ENCODE results near the gene VMO1. TPM values are rescaled to one million over a fixed set of nuclear protein-coding genes. Genes with fewer than 3 reads are reported as not detected.
"Not testable (repeated sequence)": the region's sequence is repeated elsewhere in the genome, so short reads cannot be mapped to it uniquely, and the experiment has no call there.

VMO1 gene, protein sequence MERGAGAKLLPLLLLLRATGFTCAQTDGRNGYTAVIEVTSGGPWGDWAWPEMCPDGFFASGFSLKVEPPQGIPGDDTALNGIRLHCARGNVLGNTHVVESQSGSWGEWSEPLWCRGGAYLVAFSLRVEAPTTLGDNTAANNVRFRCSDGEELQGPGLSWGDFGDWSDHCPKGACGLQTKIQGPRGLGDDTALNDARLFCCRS
- total RNA-seq: 1 to 10 TPM in 1 of 2 donors, not detected in 1; 3.9 TPM

DNA sequence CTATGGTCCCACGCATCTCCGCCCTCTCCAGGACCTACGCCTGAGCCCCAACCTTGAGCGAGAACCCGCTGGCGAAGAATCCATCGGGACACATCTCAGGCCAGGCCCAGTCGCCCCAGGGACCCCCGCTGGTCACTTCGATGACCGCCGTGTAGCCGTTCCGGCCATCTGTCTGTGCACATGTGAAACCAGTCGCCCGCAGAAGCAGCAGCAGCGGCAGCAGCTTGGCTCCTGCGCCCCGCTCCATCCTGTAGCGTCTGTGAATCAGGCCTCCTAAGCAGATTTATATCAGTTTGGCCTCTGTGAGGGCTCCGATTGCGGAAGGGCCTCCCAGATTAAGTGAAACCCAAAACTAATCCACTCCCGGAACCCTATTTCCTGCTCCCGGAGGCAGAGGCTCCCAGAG, at the start of gene VMO1:
VMO1 (minus strand) TSS at position 259 of the 406 bp plus-strand sequence; CDS start at position 247, 12 bp downstream.
- Histone ChIP-seq H3K4me3 (peak within 1 kb of the TSS; percentile 4 to 36), H3K27me3 (no peaks in the 10 kb centered on the region), H3K27ac (no peak within 1 kb of the TSS), H3K4me1 (peaks cover 0 to 44% of the 10 kb centered on the region in 2 donors), H3K36me3 (no peaks in the 10 kb centered on the region), H3K9me3 (no peaks in the 10 kb centered on the region)
- DNase-seq (ENCODE audit: low spot score): no peak
- TF ChIP-seq, protein P1, sequence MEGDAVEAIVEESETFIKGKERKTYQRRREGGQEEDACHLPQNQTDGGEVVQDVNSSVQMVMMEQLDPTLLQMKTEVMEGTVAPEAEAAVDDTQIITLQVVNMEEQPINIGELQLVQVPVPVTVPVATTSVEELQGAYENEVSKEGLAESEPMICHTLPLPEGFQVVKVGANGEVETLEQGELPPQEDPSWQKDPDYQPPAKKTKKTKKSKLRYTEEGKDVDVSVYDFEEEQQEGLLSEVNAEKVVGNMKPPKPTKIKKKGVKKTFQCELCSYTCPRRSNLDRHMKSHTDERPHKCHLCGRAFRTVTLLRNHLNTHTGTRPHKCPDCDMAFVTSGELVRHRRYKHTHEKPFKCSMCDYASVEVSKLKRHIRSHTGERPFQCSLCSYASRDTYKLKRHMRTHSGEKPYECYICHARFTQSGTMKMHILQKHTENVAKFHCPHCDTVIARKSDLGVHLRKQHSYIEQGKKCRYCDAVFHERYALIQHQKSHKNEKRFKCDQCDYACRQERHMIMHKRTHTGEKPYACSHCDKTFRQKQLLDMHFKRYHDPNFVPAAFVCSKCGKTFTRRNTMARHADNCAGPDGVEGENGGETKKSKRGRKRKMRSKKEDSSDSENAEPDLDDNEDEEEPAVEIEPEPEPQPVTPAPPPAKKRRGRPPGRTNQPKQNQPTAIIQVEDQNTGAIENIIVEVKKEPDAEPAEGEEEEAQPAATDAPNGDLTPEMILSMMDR (IDR thresholded peaks at IDR 0.05): no peak

DNA sequence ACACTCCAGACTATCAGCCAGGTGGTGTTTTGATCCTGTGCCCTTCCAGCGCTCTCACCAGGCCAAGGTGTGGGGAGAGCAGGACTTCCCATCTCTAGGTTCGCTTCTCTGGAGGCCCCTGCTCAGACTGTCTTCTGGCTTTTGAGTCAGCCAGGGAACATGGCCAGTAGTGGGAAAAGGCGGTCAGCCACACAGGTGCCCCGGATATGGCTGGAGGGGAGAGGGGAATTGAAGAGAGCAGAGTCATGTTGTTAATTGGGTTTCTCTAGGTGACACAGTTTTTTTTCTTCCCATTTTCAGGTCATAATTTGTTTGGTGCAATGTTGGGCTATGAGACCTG, 48.5 kb upstream of the VMO1 start:
- H3K36me3 ChIP-seq: no peaks in the 10 kb centered on the region
- H3K4me3 ChIP-seq: peak overlapping the region in 1 of 2 donors; percentile 99
- TF ChIP-seq, protein P1 (IDR thresholded peaks at IDR 0.05): no peak
- no peaks in the 10 kb centered on the region for H3K9me3 ChIP-seq
- H3K27me3 ChIP-seq: no peaks in the 10 kb centered on the region
- peaks cover 0 to 52% of the 10 kb centered on the region in 2 donors for H3K4me1 ChIP-seq
- peak overlapping the region; percentile 88 to 94 for H3K27ac ChIP-seq
- DNase-seq (ENCODE audit: low spot score): no peak

DNA sequence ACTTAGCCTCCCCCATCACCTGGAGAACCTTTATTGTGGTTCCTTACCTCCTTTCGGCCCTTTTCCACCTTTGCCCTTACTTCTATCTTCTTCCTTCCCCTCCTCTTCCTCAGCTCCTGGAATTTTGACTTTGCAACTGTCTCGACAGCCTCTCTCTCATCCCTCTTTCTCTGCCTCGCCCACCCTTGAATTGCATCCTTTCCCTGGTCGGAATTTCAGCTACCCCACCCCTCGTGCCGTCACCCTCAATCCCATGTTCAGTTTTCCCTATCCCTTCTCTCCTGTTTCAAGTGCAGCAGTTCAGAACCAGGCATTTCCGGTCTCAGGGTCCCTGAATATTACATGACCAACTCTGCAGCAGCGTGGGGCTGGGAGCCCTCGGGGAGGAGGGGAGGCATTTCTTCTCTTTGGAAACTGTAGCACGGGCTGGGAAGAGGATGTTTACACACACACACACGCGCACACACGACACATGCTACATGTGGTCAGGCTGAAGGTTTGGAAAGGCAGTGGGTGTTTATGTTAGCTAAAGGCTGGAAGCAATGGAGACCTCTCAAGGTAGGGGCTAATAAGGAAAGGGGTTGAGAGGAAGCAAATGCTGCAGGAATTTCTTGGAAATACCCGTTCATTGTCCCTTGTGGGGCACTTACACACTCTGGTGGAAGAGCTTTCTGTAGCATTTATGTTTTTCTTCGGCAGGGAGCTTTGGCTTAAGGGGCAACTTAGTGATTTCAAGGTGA, 47.9 kb upstream of the VMO1 start:
- peak overlapping the region; percentile 88 to 94 for H3K27ac ChIP-seq
- H3K36me3 ChIP-seq: no peaks in the 10 kb centered on the region
- TF ChIP-seq, protein P1 (IDR thresholded peaks at IDR 0.05): no peak
- no peaks in the 10 kb centered on the region for H3K9me3 ChIP-seq
- no peaks in the 10 kb centered on the region for H3K27me3 ChIP-seq
- DNase-seq (ENCODE audit: low spot score): peak; percentile 61
- peak overlapping the region; percentile 76 to 99 for H3K4me3 ChIP-seq
- H3K4me1 ChIP-seq: peaks cover 0 to 52% of the 10 kb centered on the region in 2 donors

DNA sequence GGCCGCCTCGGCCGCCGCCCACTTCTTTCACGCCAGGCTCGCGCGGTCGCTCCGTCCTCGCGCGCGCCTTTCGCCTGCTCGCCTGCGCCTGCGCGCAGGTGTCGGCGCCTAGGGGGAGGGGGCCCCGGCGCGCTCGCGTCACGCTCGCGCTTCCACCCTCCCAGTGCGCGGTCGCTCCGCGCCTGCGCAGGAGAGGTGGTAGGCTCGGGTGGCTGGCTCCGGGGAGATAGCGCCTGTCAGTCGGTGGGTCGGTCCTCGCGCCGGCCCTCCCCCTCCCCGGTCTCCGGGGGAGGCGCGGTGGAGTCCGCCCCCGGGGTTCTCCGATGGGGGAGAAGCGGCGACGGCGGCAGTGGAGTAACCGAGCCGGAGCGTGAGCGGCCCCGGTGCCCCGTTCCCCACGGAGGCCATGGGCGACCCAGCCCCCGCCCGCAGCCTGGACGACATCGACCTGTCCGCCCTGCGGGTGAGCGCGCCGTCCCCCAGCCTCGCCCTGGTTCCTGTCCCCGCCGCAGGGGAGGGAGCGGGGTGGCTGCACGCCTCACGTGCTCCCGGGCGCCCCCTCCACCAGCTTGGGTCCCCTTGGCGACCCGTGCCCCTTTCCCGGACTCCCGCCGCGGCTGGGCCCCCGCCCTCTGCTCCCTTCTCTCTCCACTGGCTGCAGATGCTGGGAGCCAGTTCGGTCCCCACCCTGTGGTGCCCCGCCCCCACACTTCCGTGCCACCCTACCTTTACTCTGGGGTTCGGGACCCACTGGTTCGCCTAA, 47.2 kb upstream of the VMO1 start, which contains the start of gene MINK1:
MINK1 (plus strand) TSS at position 163 of the 763 bp plus-strand sequence; CDS start at position 407, 244 bp downstream.
- peak within 1 kb of the TSS; percentile 76 to 99 for H3K4me3 ChIP-seq
- H3K36me3 ChIP-seq: no peaks in the 10 kb centered on the region
- TF ChIP-seq, protein P1 (IDR thresholded peaks at IDR 0.05): no peak
- no peaks in the 10 kb centered on the region for H3K27me3 ChIP-seq
- H3K9me3 ChIP-seq: no peaks in the 10 kb centered on the region
- peak within 1 kb of the TSS; percentile 88 to 94 for H3K27ac ChIP-seq
- peak; percentile 88 for DNase-seq (ENCODE audit: low spot score)
- peaks cover 0 to 48% of the 10 kb centered on the region in 2 donors for H3K4me1 ChIP-seq

DNA sequence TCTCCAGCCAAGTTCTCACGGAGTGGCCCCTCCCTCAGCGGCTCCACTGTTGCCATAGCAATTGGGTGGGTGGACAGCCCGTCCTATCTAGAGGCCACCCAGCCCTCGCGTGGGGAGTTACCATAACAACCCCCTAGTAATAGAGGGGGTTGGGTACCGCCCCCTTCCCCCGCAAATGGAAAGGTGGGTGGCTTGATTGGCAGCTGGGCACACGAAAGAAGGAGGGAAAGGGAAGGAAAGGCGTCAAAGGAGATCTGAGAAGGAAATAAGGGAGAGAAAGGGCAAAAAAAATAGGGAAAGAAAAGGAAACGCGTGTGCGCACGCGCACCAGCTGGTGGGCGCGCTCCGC, 46.6 kb upstream of the VMO1 start:
- peak overlapping the region; percentile 88 to 94 for H3K27ac ChIP-seq
- not testable (repeated sequence) for H3K36me3 ChIP-seq

DNA sequence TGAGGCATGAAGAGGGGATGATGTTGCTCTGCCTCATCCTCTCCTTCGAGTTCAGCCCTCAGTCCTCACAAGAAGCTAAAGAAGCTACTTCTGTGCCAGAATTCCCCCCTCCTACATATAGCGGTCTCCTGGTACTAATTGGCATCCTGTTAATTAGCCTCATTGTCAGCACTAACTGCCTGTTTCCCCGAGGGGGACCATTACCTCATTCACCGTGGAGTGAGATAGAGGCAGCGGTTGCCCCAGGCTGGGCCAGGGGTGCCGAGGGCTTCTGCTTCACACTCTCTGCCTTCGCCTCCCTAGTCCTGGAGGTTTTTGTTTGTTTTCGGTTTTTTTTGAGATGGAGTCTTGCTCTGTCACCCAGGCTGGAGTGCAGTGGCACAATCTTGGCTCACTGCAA, 41.2 kb upstream of the VMO1 start:
- H3K4me3 ChIP-seq: no peak overlapping the region
- H3K4me1 ChIP-seq: no peaks in the 10 kb centered on the region

More for the DNA sequence above, 46.6 kb upstream of the VMO1 start:
- Histone ChIP-seq H3K4me1 (peaks cover 0 to 42% of the 10 kb centered on the region in 2 donors), H3K4me3 (peak overlapping the region; percentile 76 to 99)
- not testable (repeated sequence) for H3K9me3 ChIP-seq; DNase-seq (ENCODE audit: low spot score); H3K27me3 ChIP-seq

More for the DNA sequence above, 41.2 kb upstream of the VMO1 start:
- Histone ChIP-seq H3K36me3 (no peaks in the 10 kb centered on the region), H3K9me3 (no peaks in the 10 kb centered on the region), H3K27ac (no peak overlapping the region), H3K27me3 (no peaks in the 10 kb centered on the region)
- no peak for DNase-seq (ENCODE audit: low spot score)
- TF ChIP-seq, protein P1 (IDR thresholded peaks at IDR 0.05): no peak

Data from right atrium auricular region (tissue), 2 donors.